ENCODE data around the gene FCHO1. TPM values are rescaled to one million over a fixed set of nuclear protein-coding genes. Genes with fewer than 3 reads are reported as not detected.

The FCHO1 gene
- total and polyA plus RNA-seq, 12 donors: 0.91 to 7.1 (median 2.9) TPM

DNA sequence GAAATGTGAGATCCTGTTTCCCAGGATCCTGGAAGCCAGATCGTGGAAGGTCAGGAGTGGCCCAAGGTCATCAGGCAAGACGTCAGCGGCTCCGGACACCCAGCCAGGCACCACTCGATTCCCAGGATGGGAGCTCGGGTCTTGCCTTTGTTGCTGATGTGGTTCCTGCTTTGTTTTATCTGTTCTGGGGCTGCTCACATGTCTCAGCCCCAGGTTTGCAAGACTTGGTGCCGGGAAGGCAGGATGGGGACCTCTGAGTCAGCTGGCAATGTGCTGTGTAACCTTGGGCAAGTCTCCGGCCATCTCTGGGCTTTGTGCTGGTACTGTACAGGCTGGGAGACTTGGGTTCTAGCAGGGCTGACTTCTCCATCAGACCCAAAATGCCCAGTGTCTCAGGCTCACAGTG is 1.4 kb upstream of the FCHO1 start:
- Histone ChIP-seq H3K36me3 (replicated peaks in 1 of 2) (no peaks in the 10 kb centered on the region), H3K4me1 (replicated peaks in 1 of 2) (peaks cover 13 to 29% of the 10 kb centered on the region in 2 donors), H3K27ac (peak overlapping the region in 2 of 5 donors; percentile 59 to 72), H3K4me3 (no peak overlapping the region), H3K27me3 (no peaks in the 10 kb centered on the region), H3K9me3 (replicated peaks in 1 of 3) (no peaks in the 10 kb centered on the region)
- peak in 5 of 7 donors; percentile 62 to 72 (median 65) for DNase-seq
- WGBS, 4 donors: 6 to 14% (median 13%) methylated on average over 7 to 8 of the region's 8 CpGs; no CpG with 5 or more reads in 1 of the 4 donors
- TF ChIP-seq, protein P1, sequence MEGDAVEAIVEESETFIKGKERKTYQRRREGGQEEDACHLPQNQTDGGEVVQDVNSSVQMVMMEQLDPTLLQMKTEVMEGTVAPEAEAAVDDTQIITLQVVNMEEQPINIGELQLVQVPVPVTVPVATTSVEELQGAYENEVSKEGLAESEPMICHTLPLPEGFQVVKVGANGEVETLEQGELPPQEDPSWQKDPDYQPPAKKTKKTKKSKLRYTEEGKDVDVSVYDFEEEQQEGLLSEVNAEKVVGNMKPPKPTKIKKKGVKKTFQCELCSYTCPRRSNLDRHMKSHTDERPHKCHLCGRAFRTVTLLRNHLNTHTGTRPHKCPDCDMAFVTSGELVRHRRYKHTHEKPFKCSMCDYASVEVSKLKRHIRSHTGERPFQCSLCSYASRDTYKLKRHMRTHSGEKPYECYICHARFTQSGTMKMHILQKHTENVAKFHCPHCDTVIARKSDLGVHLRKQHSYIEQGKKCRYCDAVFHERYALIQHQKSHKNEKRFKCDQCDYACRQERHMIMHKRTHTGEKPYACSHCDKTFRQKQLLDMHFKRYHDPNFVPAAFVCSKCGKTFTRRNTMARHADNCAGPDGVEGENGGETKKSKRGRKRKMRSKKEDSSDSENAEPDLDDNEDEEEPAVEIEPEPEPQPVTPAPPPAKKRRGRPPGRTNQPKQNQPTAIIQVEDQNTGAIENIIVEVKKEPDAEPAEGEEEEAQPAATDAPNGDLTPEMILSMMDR (IDR thresholded peaks at IDR 0.05): no peak
- TF ChIP-seq POLR2A (IDR thresholded peaks at IDR 0.05): no peak
- intact Hi-C loops (cut with DNase I): no loop called here

DNA sequence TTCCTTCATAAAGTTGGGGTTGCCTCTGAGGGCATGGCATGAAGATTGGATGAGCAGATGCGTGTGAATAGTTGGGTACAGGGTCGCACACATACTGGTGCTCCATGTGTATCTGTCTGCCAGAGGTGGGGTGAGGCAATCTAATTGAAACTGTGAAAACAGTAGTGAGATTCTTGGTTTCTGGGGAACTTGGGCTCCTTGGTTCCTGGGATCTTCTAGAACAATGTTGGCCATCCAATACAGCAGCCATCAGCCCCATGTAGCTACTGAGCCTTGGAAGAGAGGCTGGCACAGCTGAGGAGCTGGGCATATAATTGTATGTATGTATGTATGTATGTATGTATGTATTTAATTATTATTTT is 616 bp downstream of the FCHO1 start:
- no peak for DNase-seq
- peaks cover 13 to 30% of the 10 kb centered on the region in 2 donors for H3K4me1 ChIP-seq (replicated peaks in 1 of 2)
- 56 to 79% (median 63%) methylated on average over 2 of the region's 2 CpGs for WGBS, 4 donors
- H3K36me3 ChIP-seq (replicated peaks in 1 of 2): no peaks in the 10 kb centered on the region
- no peaks in the 10 kb centered on the region for H3K27me3 ChIP-seq
- intact Hi-C loops (cut with DNase I): no loop called here
- TF ChIP-seq, protein P1 (IDR thresholded peaks at IDR 0.05): no peak
- no peak for TF ChIP-seq POLR2A (IDR thresholded peaks at IDR 0.05)
- no peak overlapping the region for H3K4me3 ChIP-seq
- H3K27ac ChIP-seq: peak overlapping the region in 1 of 5 donors; percentile 30
- H3K9me3 ChIP-seq (replicated peaks in 1 of 3): no peaks in the 10 kb centered on the region

DNA sequence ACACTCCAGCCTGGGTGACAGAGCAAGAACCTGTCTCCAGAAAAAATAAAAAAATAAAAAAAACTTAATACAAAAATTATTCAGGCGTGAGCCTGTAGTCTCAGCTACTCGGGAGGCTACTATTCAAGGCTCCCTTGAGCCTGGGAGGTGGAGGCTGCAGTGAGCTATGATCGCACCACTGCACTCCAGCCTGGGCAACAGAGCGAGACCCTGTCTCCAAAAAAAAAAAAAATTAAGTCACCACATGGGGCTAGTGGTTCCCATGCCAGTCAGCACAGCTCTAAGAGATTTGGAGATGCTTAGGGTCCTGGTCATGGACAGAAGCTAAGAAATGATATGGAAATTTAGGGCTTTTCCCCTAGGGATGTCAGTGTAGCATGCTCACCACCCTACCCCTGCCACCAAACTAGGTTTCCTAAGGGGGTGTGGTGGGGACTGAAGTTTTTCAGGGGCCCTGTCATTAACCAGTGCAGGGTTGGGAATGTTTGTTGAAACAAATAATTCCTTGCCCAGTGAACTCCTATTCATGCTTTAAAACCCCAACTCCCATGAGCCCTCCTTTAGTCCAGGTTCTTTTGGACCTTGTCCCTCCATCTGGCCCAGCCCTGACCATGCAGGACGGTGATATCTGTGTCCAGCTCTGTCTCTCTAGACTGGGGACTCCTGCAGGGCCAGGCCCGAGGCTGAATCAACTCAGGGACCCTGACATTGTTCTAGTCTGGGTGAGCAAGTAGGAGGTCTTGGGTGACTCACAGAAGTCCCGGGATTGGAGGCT is 1.8 kb downstream of the FCHO1 start:
- WGBS, 4 donors: 73 to 84% (median 77%) methylated on average over 6 to 7 of the region's 7 CpGs
- Histone ChIP-seq H3K27ac (no peak overlapping the region), H3K4me1 (replicated peaks in 1 of 2) (peaks cover 8 to 25% of the 10 kb centered on the region in 2 donors), H3K4me3 (no peak overlapping the region), H3K9me3 (replicated peaks in 1 of 3) (no peaks in the 10 kb centered on the region), H3K36me3 (replicated peaks in 1 of 2) (no peaks in the 10 kb centered on the region), H3K27me3 (no peaks in the 10 kb centered on the region)
- no peak for TF ChIP-seq POLR2A (IDR thresholded peaks at IDR 0.05)
- TF ChIP-seq, protein P1 (IDR thresholded peaks at IDR 0.05): no peak
- intact Hi-C loops (cut with DNase I): no loop called here
- DNase-seq: no peak

GRCh38 chr19:17753976-17754375 is 2.7 kb downstream of the FCHO1 start:
- H3K36me3 ChIP-seq (replicated peaks in 1 of 2): no peaks in the 10 kb centered on the region
- 10 to 30% (median 22%) methylated on average over 2 to 9 of the region's 9 CpGs for WGBS, 4 donors
- DNase-seq: peak in 6 of 7 donors; percentile 42 to 73 (median 60)
- H3K9me3 ChIP-seq (replicated peaks in 1 of 3): no peaks in the 10 kb centered on the region
- H3K4me3 ChIP-seq: no peak overlapping the region
- H3K4me1 ChIP-seq (replicated peaks in 1 of 2): peaks cover 8 to 23% of the 10 kb centered on the region in 2 donors
- H3K27me3 ChIP-seq: no peaks in the 10 kb centered on the region
- no peak for TF ChIP-seq POLR2A (IDR thresholded peaks at IDR 0.05)
- TF ChIP-seq, protein P1 (IDR thresholded peaks at IDR 0.05): no peak
- no peak overlapping the region for H3K27ac ChIP-seq
- intact Hi-C loops (cut with DNase I): no loop called here
